Uterus (tissue), 4 donors: ENCODE results near the gene FYN. TPM values are rescaled to one million over a fixed set of nuclear protein-coding genes. Genes with fewer than 3 reads are reported as not detected.

Experiments
- DNase-seq, 2 donors: peaks; one replicate each; pipeline ENCODE4 v3.0.0-alpha.2; 2019 to 2020
- H3K27ac ChIP-seq, 2 donors: fragments of 200-600 bp; sonication (generic); 1 replicate in 1 of 2; 2 replicates in 1 of 2; pipeline ENCODE4 v1.5.1; 2016 to 2018
- H3K27me3 ChIP-seq, 2 donors: fragments of 200-600 bp; sonication (generic); one replicate each; pipeline ENCODE4 v1.5.1; 2018 to 2019; ENCODE audit warnings: control low read depth in 1 of 2
- H3K36me3 ChIP-seq, 2 donors: fragments of 200-600 bp; sonication (generic); one replicate each; pipeline ENCODE4 v1.5.1; 2019; ENCODE audit warnings: control low read depth in 1 of 2
- H3K4me1 ChIP-seq, 2 donors: fragments of 200-600 bp; sonication (generic); one replicate each; pipeline ENCODE4 v1.5.1; 2018 to 2019; ENCODE audit warnings: control low read depth in 1 of 2
- H3K4me3 ChIP-seq, 2 donors: fragments of 200-600 bp; sonication (generic); 1 replicate in 1 of 2; 2 replicates in 1 of 2; pipeline ENCODE4 v1.5.1; 2018 to 2019; ENCODE audit warnings: mild to moderate bottlenecking in 1 of 2
- H3K9me3 ChIP-seq, 2 donors: fragments of 200-600 bp; sonication (generic); one replicate each; pipeline ENCODE4 v1.5.1; 2019; ENCODE audit warnings: control low read depth in 1 of 2
- CTCF ChIP-seq, 4 experiments: fragments of 200-600 bp in 2 of 4; fragments of 450-650 bp in 2 of 4; sonication (generic) in 2 of 4; IDR thresholded peaks; one replicate each; pipeline ENCODE4 v1.5.1; 2016 to 2019; ENCODE audit warnings: antibody characterized with exemption in 4 of 4, mild to moderate bottlenecking in 2 of 4, moderate library complexity in 1 of 4
- POLR2A ChIP-seq, 2 donors: fragments of 450-650 bp; IDR thresholded peaks; one replicate each; pipeline ENCODE4 v1.6.1; 2016; ENCODE audit warnings: antibody characterized with exemption in 2 of 2, mild to moderate bottlenecking in 1 of 2, moderate library complexity in 1 of 2
- intact Hi-C: fragments of 100-400 bp; cut with DNase I; formaldehyde crosslinking; loops from one replicate; pipeline ENCODE4 v1.15.1; 2023; ENCODE audit warnings: low total_unique reads
- total RNA-seq, 4 donors: library from RNA; depleted of rRNA in 3 of 4; stranded (reverse); fragments of >200 nt in 3 of 4; gene quantifications; one replicate each; pipeline versions ENCODE4 v1.1.0 to v1.2.4, GENCODE V29; 2014 to 2023
- donor health status: DM: yes; HTN: yes; CAD: no.

FYN gene
- total RNA-seq, 4 donors from 2014 or later = 50.7 to 208 (median 135) TPM

- no peak for DNase-seq
- Histone ChIP-seq H3K27me3 (no peaks in the 10 kb centered on the region), H3K4me1 (peaks cover 0 to 3% of the 10 kb centered on the region in 2 donors), H3K9me3 (no peaks in the 10 kb centered on the region), H3K36me3 (no peaks in the 10 kb centered on the region), H3K4me3 (no peak overlapping the region), H3K27ac (no peak overlapping the region)
- intact Hi-C loops = loop anchor here (5.0 kb wide), 1 partner anchor 198 kb away; the partner anchor contains the start of gene REV3L
- no peak for TF ChIP-seq CTCF (IDR thresholded peaks at IDR 0.05)
- no peak for TF ChIP-seq POLR2A (IDR thresholded peaks at IDR 0.05)
These were observed 193.1 kb downstream of the FYN start for GRCh38 chr6:111680015-111680712.

GRCh38 chr6:111679126-111679858 lies 194.0 kb downstream of the FYN start:
- Histone ChIP-seq H3K27ac (no peak overlapping the region), H3K27me3 (no peaks in the 10 kb centered on the region), H3K4me1 (no peaks in the 10 kb centered on the region), H3K9me3 (no peaks in the 10 kb centered on the region), H3K4me3 (no peak overlapping the region), H3K36me3 (no peaks in the 10 kb centered on the region)
- no peak for TF ChIP-seq POLR2A (IDR thresholded peaks at IDR 0.05)
- no peak for TF ChIP-seq CTCF (IDR thresholded peaks at IDR 0.05)
- intact Hi-C loops = no loop called here
- no peak for DNase-seq

DNA sequence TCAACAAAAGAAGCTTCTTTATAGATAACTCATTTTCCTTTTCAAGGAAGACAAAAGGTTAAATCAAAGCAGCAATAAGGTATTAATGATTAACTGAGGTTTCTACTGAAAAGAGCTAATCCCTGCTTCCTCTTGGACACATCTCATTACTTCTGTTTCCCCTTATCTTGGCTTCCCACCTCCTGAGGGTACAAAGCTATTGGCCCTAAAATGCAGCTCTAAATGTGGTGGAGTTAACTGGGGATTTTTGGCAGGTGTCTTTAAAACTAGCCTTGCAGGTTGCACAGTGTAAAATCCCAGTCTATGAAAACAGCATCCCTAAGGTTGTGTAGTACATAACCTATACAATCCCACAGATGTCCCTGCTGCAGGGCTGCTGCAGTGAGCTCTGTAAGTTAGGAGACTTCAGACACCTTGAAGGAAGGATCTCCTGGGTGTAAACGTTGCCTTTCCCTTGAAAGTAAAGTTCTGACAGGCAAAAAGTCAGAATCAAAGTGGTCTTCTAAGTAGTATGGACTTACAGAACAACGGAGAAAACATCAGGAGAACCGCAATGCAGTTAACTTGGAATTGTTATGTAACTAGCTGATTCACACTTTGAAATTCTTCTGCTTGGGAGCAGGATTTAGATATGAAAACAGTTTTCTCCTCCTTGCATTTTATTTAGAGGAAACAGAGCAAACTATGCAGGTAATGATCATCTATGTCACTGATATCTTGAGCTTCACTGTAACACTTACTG lies 195.8 kb downstream of the FYN start:
- intact Hi-C loops = no loop called here
- H3K36me3 ChIP-seq = no peaks in the 10 kb centered on the region
- no peak overlapping the region for H3K4me3 ChIP-seq
- TF ChIP-seq POLR2A (IDR thresholded peaks at IDR 0.05) (no peak), CTCF (IDR thresholded peaks at IDR 0.05) (no peak)
- H3K27me3 ChIP-seq = no peaks in the 10 kb centered on the region
- no peaks in the 10 kb centered on the region for H3K4me1 ChIP-seq
- H3K9me3 ChIP-seq = no peaks in the 10 kb centered on the region
- H3K27ac ChIP-seq = no peak overlapping the region
- DNase-seq = no peak

DNA sequence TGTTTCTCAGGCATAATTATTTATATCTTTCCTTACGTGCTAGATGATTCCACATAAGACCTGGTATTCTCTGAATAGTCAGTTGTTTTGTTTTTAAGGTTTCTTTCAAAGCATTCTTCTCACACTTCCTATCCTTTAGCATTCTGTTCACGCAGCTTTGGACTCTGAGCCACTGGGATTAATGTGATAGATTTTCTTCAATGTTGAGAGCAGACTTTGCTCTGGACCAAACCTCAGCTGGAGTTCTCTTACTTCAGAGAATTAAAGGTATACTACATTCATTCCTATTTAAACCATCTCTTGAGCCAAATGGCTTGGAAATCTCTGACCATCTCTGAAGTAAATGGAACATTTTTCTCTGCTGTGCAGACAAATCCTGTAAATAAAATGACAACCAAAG lies 196.9 kb downstream of the FYN start:
- intact Hi-C loops = no loop called here
- no peak for TF ChIP-seq POLR2A (IDR thresholded peaks at IDR 0.05)
- no peak for TF ChIP-seq CTCF (IDR thresholded peaks at IDR 0.05)
- no peaks in the 10 kb centered on the region for H3K9me3 ChIP-seq

GRCh38 chr6:111674883-111675282 lies 198.4 kb downstream of the FYN start:
- Histone ChIP-seq H3K4me1 (no peaks in the 10 kb centered on the region), H3K36me3 (no peaks in the 10 kb centered on the region), H3K9me3 (no peaks in the 10 kb centered on the region), H3K27ac (no peak overlapping the region), H3K27me3 (no peaks in the 10 kb centered on the region), H3K4me3 (no peak overlapping the region)
- intact Hi-C loops = no loop called here
- DNase-seq = no peak
- TF ChIP-seq CTCF (IDR thresholded peaks at IDR 0.05) (no peak), POLR2A (IDR thresholded peaks at IDR 0.05) (no peak)

More for the DNA sequence above, 196.9 kb downstream of the FYN start:
- DNase-seq = no peak
- Histone ChIP-seq H3K36me3 (no peaks in the 10 kb centered on the region), H3K27ac (no peak overlapping the region), H3K4me3 (no peak overlapping the region), H3K4me1 (no peaks in the 10 kb centered on the region), H3K27me3 (no peaks in the 10 kb centered on the region)
